ENCODE data around the gene TBC1D9.

DNA sequence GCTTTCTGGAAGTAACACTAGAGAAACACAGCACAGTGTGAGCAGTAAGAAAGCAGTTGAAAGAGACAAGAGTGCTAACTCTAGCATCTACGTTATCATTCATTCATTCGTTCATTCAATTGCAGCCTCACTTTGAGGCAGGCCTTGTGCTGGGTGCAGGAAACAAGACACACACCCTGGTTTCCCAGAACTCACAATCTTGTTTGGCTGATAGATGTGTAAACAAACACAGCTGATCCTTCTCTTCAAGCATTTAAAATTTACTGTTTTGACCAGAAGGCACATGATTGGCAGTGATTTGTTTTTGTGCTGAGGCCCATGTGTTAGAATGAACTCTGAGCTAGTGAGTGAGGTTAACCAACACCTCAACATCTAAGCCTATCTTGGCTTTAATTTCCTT, 20.4 kb upstream of the TBC1D9 start:
- TF ChIP-seq, protein P1, sequence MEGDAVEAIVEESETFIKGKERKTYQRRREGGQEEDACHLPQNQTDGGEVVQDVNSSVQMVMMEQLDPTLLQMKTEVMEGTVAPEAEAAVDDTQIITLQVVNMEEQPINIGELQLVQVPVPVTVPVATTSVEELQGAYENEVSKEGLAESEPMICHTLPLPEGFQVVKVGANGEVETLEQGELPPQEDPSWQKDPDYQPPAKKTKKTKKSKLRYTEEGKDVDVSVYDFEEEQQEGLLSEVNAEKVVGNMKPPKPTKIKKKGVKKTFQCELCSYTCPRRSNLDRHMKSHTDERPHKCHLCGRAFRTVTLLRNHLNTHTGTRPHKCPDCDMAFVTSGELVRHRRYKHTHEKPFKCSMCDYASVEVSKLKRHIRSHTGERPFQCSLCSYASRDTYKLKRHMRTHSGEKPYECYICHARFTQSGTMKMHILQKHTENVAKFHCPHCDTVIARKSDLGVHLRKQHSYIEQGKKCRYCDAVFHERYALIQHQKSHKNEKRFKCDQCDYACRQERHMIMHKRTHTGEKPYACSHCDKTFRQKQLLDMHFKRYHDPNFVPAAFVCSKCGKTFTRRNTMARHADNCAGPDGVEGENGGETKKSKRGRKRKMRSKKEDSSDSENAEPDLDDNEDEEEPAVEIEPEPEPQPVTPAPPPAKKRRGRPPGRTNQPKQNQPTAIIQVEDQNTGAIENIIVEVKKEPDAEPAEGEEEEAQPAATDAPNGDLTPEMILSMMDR (IDR thresholded peaks at IDR 0.05 in 4 of 5, conservative IDR thresholded peaks at IDR 0.05 in 1 of 5), result no peak
- no peak for TF ChIP-seq POLR2A (IDR thresholded peaks at IDR 0.05)
